Effector CD8-positive, alpha-beta T cell (primary cell): ENCODE results near the gene DMRTA2.

Source experiments
- DNase-seq: peaks from one replicate; lab custom pipeline; 2025; lab: John Stamatoyannopoulos, UW

The DMRTA2 gene

DNA sequence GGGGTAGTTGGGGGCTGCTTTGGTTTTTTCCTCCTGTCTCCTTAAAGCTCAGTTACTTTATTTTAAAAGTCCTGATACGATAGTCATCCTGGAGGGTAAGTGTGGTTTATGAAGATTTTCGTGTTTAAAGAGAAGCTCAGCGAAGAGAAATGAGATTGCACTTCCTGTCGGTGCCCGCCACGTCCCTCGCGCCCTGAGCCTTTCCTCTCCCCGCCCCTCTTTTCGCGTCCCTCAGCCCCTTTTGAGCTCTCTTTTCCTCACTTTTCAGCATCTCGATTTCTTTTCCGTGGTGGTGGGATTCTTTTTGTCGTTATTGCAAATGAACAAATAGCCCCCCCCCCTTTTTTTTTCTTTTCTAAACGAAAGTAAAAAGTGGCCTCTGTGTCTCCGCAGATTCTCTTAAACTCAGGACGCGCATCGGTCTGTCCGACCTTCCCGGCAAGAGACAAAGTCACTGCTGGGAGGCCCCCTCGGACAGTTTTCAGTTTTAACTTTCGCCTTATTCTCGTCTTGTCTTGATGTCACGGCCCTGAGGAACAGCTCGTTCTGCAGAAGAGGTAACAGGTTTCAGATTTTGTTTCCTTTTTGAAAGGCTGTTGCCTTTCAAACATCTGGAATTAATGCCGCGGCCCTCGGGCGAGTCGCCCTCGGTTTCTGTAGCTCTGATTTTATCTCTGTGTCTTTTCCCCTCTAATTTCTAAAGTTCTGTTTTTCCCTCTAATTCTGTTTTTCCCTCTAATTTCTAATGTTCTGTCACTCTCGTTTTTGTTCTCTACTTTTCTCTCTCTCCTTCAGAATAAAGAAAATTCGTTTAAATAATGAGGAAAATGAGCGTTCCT lies 1.0 kb upstream of the DMRTA2 start:
- no peak for DNase-seq

DNA sequence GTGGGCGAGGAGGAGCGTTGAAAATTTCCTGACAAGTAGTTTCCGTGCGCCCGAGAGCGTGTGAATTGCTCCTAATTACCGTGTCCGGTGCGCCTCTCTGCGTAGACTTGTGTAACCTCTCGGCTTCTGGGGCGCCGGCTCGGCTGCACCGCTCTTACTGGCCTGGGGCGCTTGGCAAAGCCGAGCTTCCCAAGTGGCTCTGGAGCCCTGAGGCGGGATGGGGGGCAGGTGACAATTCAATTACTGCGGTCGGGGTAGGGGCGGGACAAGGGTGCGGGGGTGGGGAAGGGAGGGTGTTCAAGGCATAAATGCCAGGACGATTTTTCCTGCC lies 392 bp upstream of the DMRTA2 start:
- DNase-seq, result no peak

DNA sequence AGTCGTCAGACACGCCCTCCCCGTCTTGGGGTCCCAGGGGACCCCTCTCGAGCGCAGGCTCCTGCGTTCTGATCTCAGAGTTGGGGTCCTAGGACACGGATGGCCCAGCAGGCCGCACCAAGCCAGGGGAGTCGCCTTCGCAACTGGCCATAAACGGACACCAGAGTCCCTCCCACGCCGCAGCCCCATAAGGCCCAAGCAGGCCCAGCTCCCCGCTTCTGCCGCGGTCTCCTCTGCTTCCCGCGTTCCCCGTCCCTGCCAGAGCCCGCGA lies 633 bp downstream of the DMRTA2 start:
- no peak for DNase-seq

DNA sequence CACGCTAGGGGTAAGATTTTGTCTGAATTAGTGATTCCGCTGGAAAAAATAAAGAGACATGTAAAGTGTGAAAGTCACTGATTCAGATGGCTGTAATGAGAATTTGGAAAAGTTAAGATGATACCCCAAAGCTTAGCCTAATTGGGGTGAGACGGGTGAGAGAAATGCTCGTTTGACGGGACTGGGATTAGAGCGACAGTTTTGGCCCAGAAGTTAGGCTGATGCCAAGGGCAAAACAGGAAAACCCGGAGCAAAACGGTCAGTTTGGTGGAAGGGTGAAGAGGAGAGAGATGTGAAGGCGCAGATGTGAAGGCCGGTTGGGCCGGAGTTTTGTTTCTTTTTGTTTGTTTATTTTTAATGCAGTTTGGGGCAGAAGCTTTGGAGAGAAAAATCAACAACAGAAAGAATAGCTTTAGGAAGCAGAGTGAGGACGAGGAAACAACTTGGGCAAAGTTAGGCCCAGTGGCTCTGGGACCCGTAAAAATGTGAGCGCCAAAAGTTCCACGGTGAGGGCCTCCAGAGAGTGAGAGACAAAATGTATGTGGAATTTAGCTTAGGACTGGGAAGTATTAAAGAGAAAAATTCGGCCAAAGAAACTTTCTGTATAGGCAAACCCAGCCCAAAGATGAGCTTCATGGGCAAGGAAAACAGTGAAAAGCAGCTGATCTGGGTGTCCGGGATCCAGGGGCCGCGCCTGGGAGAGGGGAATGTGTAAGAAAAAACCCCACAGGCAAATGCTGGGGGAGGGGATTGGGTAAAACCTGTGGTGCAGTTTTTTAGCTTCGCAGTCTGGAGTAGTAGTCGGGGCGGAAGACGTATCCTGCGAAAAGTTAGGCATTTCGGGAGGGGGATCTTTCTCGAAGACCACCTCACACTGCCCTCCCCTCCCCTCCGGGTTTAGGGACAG lies 1.2 kb downstream of the DMRTA2 start:
- no peak for DNase-seq

DNA sequence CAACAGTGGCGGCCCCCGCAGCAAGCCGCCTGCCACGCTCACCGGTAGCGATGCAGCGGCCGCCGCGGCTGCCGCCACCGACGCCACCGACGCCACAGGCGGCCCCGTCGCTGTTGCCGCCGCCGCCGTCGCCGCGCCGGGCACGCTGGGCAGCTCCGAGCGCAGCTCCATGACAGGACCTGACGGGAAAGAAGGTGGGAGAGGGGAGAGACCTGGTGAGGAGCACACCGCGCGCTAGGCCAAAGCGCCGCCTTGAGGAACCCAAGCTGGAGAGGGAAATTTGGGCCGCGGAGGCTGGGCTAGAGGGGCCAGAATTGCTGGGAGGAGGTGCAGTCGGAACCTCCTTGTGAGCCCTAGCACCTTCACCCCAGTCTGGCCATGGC lies 1.9 kb downstream of the DMRTA2 start:
- DNase-seq, result no peak

DNA sequence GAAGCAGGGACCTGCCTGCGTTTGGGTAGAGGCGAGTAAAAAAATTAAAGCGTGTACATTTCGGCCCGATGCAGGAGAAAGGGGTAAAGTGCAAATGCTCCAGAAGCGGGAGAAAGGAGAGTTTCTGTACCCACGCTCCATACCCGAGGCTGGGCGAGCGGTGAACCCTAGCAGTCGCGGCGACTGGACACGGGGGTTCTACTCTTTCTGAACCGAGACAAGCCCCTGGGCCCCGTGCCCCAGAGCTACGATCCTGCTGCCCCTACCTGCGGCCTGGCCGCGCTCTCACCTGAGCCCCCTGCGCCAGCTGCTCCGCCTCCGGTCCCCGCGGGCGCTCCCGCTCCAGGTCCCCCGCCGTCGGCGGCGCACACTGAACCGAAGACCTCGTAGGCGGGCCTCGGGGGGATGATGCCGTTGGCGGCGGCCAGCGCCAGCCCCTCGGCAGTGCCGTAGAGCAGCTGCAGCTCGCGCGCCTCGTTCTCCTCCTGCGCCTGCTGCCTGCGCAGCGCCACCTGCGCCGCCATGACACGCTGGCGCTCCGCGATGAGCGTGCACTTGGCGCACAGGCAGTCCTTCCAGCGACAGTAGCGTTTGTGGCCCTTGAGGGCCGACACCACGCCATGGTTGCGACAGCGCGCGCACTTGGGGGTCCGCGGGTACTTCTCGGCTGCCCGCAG lies 2.4 kb downstream of the DMRTA2 start:
- DNase-seq, result no peak

DNA sequence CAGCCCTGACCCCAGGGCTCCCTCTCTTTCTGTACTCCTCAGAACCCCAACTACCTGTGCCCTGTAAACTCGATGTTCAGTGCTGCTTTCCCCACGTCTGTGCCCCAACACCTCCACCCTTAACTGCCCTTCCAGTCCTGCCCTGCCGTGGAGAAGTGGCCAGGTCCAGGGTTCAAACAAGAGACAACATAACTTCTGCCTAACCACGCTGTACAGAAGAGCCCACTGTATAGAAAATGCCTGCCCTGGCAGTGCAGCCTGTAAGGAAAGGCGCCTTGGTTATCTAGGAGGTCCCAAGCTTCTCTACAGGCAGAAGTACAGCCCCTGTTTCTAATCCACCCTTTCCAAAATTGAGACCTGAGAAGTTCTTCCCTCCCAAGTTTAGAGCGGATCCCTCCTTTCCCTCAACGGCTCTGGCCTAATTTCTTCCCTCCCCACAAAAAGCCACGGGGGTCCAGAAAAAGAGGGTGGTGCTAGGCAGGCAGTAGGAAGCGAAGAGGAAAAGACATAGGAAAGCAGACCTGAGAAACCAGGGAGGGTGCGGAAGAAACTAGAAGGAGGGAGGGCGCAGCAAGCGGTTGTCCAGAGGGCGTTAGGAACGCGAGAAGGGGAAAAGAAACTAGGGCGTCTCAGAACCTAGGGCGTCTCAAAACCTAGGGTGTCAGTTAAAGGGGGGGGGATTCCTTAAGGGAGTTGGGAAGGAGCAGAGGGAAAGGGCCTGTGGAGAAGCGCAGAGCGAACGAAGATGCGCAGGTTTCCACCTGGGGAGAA lies 3.2 kb downstream of the DMRTA2 start:
- no peak for DNase-seq

DNA sequence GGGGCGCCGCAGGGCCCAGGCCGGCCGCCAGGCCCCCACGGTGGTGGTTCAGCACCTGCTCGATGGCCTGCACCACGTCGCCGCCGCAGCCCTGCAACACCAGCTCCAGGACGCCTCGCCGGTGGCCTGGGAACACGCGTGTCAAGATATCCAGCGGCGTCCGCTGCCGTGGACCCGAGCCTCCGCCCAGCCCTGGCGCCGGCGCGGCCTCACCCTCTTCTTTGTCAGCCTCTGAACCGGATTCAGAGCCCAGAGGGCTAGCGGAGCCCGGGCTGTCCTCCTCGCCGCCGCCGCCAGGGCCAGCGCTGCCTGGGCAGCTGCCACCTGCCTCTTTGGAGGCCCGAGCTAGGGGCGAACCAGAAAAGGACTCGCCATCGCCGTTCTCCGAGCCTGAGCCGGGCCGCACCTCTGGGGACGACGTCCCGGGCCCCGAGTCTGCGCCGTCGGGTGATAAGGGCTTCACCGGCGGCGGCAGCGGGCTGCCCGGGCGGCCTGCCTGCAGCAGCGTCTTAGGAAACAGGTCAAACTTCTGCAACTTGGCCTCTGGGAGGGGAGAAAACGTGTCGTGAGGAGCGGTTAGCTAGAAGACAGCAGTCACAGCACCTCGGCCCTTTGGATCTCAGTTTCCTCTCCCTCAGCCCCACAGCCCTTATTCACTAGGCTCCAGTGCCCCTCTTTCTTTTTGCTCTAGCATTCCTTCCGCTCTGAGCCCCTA lies 3.9 kb downstream of the DMRTA2 start:
- no peak for DNase-seq

DNA sequence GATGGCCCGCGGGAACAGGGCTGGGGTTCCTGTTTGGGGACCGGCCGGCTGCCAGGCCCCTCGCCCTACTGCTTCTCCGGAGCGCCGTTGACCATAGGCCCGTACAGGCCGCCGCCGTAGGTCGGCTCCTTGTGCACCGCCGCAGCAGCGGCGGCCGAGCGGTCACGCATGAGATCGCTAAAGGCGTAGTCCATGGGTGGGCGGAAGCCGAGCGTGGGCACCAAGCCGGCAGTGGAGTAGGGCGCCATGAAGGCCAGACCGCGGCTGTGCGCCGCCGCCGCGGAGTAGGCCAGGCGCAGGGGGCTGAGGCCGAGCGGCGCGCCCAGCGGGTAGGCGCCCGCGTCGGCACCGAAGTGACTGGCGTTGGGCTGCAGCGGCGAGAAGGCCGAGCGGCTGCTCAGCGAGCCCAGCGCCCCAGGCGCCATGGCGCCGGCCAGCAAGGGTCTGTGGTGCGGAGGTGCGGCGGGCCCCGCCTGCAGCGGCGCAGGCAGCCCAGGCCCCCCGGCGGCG lies 4.6 kb downstream of the DMRTA2 start:
- no peak for DNase-seq

DNA sequence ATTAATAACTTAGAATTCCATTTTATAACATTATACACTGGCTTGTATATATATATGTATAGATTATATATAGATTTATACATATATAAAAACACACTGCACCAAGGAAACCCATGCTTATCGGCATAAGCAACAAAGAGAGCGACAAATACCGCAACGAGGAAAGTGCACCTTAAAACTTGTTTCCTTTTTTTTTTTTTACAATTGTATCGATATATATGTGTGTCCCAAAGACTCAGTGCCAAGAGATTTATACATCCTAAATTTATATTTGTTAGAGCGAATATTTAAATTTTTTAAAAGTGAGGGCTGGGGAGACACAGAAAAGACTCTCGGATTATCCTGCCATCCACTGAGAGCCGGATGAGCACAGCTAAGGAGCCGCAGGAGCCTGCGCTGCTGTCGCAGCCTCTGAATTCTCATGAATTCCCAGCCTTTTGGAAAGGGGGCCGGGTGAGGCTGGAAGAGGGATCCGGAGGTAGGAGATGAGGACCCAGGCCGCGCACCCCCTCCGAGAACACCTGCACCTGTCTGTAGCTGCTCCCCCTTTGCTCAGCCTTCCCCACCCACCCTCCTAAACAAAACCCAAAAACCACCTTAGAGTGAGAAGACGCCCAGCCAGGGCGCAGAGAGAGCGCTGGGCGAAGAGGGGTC lies 5.2 kb downstream of the DMRTA2 start:
- DNase-seq, result no peak

DNA sequence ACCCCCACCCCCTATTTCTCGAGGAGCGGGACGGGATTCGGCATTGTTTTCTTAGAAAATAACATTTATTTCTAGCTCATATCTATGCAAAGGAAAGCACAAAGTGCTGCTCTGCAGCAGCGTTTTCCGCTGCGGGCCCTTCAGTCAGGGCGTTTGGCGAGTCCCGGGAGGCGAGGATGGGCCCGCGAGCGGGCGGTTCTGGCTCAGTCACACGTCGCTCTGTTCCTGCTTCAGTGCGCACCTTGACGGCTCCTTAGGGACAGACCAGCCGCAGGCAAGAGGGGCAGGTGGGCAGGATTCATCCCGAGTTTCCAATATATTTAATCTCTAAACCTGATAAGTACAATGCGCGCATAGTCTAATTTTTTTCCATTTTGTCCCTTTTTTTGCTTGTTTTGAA lies 5.7 kb downstream of the DMRTA2 start:
- no peak for DNase-seq

DNA sequence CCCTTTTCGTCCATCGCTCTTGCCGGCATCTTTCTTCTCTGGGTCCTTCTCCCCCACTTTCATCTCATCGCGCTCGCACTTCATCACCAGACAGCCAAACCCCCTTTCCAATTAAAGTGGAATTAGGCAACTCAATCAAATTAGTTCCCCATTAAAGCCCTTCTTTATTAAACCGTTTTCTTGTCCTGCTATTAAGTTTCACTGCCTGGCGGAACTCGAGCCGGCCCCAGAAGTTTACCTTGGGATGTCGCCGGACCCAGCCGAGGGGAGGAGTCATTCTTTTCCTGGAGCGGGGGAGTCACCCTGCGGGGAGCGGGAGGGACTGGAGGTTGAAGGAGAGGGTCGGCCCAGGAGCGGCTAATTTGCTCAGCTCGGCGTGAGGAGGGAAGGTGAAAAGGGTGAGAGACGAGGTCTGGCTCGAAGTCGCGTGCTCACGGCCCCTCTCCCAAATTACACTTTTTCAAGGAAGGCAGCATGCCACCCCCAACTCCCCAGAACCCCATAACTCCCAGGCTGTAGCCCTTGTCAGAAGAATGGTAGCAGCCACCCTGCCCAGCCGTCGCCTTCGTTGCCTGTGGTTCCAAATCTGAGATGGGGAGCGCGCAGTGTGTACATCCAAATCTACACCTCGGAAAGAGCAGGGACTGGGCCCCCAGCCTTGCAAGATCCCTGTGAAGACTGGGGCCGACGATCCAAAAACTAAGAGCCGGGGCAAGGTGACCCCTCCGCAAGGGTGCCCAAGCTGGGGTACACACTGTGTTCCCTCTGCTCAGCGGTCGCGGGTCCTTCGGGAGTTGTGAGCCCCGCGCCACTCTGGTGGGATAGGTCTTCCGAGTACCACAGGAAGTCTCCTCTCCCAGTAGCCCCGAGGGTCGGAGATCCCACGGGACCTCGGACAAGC lies 6.4 kb downstream of the DMRTA2 start:
- no peak for DNase-seq

DNA sequence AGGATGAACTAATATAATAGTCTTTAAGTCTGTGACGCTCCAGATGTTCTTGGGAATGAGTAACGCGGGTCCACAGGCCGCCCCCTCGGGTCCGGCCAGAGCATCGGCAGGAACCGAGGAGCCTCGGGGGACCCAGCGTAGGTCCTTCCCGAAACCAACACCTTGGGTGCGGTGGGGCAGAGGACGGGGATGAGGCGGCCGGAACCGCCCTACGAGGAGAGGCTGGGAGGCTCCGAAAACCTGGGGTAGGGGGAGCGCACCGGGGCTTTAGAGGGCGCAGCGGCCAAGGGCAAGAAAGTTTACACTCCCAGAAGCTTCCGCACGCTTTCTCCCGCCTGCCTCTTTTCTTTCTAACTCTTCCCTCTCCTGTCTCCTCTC lies 7.1 kb downstream of the DMRTA2 start:
- no peak for DNase-seq

DNA sequence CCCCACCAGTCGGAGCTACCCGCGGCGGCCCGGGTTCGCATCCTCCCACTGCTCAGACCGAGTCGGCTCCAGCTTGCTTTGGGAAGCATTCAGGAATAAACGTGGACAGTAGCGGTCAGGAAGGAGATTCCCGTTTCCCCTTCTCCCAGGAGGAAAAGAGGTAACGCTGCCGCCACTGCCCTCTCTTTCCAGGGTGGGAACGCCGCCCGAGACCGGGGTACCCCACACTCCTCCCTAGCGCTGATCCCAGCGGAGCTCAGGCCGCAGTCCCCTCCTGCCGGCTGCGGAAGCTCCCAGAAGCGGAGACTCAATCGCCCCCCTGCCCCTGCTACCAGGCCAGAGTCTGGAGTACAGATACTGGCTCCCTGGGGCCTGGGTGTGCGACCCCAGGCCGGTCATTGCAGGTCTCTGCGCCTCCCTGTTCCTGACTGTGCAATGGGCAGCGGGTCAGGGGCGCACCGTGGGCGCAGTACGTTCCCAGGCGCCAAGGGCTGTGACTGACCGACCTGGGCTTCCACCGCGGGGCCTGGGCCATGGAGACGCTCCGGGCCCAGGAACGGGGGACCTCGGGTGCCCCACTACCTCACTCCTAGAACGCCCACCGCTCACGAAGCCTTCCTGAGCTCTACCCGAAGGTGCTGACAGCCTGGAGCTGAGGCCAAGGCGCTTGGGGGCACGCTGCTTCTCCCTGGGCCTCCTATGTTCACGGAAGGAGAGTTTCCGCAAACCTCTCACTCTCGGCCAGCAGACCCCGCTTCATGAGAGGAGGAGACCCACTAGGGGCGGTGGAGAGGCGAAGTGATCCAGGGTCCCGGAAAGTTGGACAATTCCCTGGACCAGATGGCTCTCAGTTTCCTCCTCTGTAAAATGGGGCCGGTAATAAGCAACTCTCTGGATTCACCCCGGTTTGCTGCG lies 7.8 kb downstream of the DMRTA2 start:
- DNase-seq, result no peak

DNA sequence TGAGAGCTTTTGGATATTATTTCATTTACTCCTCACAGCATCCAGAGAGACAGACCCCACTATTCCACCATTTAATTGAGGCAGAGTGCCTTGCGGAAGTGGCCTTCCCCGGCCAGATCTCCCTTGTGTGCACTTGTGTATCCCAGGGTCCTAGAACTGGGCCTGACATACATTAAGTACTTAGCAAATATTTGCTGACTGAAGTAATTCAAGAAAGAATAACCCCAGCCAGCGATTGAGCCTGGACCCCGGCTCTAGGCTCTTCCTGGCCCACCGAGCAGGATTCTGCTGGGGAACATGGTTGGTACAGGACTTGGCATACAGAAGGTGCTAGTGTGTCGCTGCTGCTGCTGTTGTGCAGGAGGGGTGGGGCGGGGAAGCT lies 8.4 kb downstream of the DMRTA2 start:
- DNase-seq, result no peak

DNA sequence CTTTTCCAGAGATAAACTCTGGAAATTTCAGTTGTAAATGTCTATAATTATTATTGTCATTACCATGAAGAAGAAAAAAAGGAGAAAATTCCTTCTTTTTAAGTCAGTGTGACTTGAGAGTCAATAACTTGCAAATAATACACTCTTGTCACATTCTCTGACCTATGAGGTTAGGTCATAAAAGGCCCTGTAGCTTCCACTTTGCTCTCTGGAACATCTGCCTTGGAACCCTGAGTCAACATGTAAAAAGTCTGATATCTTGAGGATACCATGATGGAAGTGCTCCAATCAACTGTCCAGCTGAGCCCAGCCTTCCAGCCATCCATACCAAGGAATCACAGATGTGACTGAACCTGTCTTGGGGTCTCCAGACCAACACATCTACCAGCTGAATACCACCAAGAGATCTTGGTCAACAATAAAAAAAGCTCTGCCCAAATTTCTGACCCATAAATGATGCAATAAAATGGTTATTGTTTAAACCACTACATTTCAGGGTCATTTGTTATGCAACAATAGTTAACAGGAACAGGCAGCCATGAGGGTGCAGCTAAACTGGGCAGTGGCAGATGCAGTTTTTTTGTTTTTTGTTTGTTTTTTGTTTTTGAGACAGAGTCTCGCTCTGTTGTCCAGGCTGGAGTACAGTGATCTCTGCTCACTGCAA lies 10.3 kb downstream of the DMRTA2 start:
- DNase-seq, result no peak

DNA sequence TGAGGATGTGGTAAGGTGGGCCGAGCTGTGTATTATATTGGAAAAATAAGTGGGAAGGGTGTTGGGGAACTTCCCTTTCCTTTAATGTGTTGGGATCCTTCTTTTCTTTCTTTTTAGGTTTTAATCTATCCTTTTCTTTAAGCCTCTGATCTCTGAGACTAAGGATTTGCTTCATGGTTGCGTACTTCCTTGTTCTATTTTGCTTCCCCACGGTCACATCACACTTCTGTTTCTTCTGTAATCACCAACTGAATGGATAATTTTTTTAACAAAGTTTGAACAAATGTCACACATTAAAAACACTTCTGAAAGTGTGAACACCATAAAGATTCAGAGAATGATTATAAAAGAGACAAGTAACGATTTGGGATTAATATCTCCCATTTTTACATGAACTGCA lies 17.4 kb downstream of the DMRTA2 start:
- DNase-seq, result no peak

DNA sequence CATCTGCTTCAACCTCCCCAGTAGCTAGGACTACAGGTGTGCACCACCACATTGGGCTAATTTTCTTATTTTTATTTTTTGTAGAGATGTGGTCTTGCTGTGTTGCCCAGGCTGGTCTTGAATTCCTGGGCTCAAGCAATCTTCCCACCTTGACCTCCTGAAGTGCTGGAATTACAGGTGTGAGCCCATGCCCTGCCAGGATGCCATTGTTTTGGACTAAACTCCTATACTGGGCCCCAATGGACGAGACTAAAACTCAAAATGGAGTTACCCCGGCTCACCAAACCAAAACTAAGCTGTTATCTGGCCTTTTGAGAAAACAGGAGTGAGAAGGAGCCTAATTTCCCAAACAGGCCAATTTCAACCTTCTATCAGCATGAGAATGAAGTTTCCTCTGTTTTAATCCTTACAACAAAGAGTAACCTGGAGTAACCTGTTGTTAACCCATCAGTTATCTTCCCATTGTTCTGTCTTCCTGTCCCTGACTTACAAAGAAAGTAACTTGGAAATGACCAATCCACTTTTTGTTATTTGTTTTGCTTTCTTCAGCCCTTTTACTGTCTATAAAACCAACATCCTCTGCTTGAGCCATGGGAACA lies 29.6 kb downstream of the DMRTA2 start:
- no peak for DNase-seq
